ENCODE results near the gene LCLAT1.
"Not testable (repeated sequence)": the region's sequence is repeated elsewhere in the genome, so short reads cannot be mapped to it uniquely, and the experiment has no call there.

LCLAT1 gene

DNA sequence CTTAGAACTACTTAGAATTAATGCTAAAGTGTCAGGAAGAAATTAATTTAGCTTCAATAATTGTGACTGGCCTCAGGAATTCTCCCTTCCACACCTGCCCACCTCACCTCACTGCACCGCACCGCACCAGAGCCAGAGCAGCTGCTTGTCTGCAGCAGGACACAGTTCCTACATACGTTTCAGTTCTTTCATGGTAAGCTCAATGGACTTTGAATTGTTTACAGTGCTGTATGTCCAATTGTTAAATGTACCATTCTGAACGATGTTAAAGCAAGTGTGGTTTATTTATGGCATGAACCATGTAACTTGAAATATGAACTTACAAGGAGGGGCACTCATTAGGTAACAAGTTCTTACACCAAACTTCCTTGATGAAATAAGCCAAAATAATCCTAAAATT, 196.0 kb downstream of the LCLAT1 start:
- DNase-seq (ENCODE audit: low read depth, low spot score) = not testable (repeated sequence)

- no peak for DNase-seq (ENCODE audit: low read depth, low spot score)
Measured at GRCh38 chr2:30643674-30644073, 196.6 kb downstream of the LCLAT1 start.

DNA sequence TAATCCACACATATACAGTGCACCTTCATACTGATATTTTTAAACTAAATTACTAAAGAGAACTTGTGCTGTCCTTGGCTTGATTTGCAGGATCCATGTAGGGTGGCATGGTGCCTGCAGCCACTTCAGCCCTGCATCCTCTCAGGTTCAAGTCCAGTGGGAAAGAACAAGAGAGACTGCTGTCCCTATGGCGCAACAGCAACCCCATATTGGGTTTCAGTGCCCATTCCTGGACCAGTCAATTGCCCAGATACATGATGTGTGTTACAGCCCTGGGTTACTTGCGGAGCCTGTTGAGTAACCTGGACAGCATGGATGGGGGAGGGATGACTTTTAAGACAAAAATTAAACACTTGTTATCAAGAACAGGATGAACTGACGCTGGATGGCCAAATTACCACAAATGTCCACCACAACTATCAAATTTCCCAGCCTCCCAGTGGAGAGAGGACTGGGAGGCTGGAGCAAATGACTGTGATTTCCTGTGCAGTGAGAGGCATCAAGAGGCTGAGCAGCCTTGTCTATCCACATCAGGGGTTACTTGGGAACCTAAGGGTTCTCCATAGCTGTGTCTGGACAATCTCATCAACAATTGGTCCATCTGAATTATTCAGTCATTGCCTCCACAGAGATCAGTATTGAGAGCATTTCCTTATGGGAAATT, 198.2 kb downstream of the LCLAT1 start:
- DNase-seq (ENCODE audit: low read depth, low spot score) = no peak

DNA sequence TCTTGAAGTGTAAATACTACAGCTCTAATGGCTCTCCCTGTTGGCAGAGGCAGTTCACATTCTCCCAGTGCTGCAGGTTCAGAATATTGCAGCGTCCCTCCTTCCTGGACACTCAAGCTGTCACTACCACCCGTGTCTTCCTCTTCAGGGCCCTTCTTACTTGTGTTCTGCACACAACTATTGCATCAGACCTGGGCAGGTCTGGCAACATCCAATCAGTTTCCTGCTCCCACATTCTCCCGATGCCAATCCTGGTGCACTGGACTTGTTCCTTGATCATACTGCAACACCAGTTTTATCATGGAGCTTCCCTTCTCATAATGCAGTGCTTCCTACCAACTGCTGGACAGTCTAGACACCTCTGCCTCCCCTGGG, 198.7 kb downstream of the LCLAT1 start:
- no peak for DNase-seq (ENCODE audit: low read depth, low spot score)

GRCh38 chr2:30647752-30648457, 200.9 kb downstream of the LCLAT1 start:
- DNase-seq (ENCODE audit: low read depth, low spot score) = no peak

GRCh38 chr2:30649278-30649677, 202.2 kb downstream of the LCLAT1 start:
- no peak for DNase-seq (ENCODE audit: low read depth, low spot score)

- DNase-seq (ENCODE audit: low read depth, low spot score) = no peak
Measured at GRCh38 chr2:30649828-30650227, 202.8 kb downstream of the LCLAT1 start.

DNA sequence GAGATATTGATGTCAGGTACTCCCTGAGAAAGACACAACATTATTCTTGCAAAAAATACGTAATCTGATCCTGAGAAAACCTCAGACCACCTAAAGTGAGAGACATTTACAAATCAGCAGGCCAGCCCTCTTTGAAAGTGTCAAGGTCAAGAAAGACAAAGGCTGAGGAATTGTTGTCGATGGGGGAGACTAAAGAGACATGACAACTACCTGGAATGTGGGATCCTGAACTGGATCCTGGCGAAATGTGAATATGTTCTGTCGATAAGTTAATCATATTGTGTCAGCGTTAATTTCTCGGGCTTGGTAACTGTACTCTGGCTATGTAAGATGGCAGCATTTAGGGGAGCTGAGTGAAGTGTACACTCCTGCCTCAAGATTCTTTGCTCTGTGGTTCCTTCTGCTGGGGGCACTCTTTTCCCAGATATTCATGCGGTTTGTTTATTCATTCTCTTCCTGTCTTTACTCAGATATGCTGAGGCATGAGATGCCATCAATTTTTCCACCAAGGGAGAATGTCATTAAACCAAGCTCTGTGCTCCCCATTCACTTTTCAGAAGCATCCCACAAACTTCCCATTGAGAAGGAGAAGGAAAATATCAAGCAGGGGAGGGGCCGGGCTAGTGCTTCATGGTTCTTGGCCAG, 205.3 kb downstream of the LCLAT1 start:
- DNase-seq (ENCODE audit: low read depth, low spot score) = no peak

- DNase-seq (ENCODE audit: low read depth, low spot score) = no peak
Measured at GRCh38 chr2:30653847-30654246, 206.8 kb downstream of the LCLAT1 start.

DNA sequence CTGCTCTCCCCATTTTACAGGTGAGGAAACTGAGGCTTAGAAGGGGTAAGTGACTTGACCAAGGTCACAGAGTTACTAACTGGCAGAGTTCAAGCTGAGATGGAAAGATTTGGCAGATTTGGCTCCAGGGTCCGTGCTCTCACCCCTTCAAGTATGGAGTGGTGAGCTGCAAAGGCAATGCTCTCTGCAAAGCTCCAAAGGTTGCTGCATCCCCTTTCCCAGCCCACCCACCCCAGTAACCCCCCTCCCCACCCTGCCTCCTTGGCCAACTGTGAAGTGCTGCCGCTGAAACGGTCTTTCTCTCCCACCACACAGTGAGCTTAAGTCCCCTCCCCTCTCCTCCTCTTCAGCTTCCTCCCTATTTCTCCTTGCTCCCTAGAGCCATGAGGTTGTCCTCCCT, 207.4 kb downstream of the LCLAT1 start:
- no peak for DNase-seq (ENCODE audit: low read depth, low spot score)

- no peak for DNase-seq (ENCODE audit: low read depth, low spot score)
Measured at GRCh38 chr2:30655211-30655610, 208.2 kb downstream of the LCLAT1 start.

DNA sequence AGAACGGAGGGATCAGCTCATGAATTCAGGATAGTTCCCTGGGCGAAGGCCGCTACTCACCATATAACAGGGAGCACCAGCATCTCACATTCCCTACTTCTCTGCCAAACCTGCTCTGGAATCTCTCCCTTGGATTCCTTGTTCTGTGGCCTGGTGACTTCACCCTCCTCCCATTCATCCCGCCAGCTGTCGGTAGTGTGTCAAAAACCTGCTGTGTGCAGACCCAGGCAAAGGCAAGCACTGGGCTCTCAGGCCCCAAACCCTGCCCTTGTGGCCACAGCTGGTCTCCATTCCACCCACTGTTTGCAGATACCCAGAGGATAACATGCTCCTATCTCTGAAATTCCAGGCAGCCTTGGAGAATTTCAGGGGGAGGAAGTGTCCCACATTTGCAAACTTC, 208.6 kb downstream of the LCLAT1 start:
- DNase-seq (ENCODE audit: low read depth, low spot score) = no peak

DNA sequence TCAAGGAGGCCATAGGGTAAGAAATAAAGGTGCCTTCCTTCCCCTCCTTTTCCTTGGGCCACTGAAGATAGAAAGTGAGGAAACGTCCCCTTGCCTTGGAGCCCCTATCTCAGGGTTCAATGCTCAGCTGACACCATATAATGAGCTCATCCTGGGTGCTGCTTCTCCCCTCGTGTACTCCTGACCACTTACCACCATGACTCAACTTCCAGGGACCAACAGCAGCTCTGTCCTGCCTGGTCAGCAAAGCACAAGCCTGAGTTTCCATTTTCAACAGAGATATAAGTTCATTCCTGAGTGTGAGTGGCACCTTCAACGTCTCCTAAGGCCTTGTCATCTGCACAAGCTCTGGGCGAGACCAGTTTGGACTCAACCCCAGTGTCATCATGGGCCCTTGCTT, 209.0 kb downstream of the LCLAT1 start:
- no peak for DNase-seq (ENCODE audit: low read depth, low spot score)

- no peak for DNase-seq (ENCODE audit: low read depth, low spot score)
Measured at GRCh38 chr2:30661173-30662107, 214.4 kb downstream of the LCLAT1 start.

DNA sequence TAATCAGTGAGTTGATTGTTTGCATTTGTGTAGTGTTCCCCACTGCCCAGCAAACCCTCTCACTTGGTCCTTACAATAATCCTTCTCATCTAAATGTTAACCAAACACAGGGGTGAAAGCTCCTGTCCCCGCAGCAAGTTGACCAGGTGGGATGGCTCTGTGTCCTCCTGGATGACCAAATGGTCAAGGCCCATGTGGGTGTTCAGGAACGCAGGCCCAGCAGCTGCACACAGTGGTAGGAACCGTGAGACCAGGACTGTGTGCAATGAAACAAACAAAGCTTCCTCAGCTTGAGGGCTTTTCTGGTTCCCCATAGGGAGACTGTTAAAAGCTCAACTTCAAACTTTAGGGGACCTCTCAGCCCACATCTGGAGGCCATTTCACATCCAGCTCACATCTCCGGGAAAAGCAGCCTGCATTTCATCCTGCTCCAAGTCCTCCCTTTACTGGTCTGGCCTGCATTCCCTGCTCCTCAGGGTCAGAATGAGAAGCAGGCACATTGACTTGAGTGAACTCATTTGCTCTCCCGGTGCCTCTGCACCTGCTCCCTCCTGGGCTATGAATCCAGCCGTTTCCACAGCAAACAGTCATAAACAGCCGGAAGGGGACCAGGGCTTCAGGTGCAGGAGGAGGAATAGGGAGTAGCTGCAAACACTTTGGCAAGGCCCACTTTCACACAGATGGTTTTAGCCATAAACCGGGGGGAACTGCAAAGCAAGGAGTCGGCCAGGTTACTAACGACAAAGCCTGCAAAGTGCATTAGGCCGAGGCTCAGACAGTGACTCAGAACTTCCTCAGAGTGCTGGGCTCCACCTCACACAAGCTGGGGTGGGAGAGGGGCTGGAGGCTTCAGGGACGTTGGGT, 215.5 kb downstream of the LCLAT1 start:
- DNase-seq (ENCODE audit: low read depth, low spot score) = no peak

GRCh38 chr2:30663321-30663720, 216.3 kb downstream of the LCLAT1 start:
- DNase-seq (ENCODE audit: low read depth, low spot score) = no peak

DNA sequence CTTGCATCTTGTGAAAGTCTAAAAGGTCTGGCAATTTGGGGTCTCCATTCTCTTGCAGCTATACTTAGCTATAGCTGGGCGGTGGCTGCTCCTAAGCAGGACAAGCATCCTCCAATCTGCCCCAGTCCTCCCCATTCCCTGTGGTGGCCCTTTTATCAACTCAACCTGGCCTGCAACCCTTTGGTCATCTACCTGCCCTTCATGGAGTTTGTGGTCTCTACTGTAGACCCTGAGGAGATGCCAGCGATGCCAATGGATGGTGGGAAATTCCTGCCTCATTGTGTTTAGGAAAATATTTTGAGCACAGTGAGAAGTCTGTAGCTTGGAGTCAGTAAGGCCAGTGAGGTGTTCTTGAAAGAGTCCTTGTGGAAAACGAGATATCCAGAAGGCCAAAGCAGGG, 216.8 kb downstream of the LCLAT1 start:
- no peak for DNase-seq (ENCODE audit: low read depth, low spot score)

- no peak for DNase-seq (ENCODE audit: low read depth, low spot score)
Measured at GRCh38 chr2:30664761-30665358, 217.8 kb downstream of the LCLAT1 start.

DNA sequence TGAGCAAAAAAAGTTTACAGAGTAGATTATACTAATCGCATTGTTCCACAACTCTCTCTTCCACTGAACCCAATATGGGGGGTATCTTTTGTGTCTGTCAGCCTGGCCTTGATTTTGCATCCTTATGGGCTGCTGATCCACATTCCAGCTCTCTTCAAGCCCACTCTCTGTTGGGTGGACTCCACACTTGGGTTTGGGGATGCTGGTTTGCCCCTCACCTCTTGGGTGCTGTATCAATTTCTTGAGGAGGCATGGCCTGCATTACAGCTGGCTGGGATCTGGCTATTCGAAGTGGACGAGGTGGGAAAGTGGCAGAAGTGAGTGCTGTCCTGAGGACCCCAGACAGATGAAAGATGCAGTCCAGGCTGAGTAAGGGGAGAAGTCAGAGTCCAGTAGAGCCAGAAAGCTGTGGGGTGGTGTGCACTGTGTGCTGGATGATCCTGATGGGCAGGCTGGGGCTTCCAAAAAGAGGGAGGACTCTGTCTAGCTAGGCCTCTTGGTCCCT, 218.8 kb downstream of the LCLAT1 start:
- no peak for DNase-seq (ENCODE audit: low read depth, low spot score)

DNA sequence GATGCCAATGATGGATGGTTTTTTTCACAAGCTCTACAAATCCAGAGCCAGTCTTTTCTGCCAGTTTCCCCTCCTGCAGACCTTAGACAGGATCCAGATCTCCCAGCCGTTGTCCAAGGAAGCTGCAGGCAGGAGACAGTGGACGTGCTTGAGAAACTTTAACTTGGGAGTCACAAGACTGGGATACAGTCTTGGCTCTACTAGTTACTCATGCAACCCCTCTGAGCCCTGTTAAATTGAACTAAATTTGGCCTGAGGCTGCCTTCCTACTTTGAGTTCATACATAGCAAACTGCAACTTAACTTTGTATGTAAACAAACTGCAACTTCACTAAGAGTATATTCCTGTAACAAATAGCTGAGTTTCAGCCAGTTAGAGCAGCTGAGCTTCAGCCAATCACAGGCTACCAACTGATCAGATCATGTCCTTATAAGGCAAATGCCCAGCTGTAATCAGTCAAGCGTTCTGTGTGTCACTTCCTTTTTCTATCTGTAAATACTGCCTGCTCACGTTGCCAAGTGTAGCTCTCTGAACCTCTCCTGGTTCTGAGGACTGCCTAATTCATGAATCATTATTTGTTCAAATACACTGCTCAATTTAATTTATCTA, 219.3 kb downstream of the LCLAT1 start:
- DNase-seq (ENCODE audit: low read depth, low spot score) = no peak

Data from smooth muscle cell of the brain vasculature (primary cell).